NCI-H2107 (cell line): Measurements from ENCODE around the gene MXI1.

ENCODE experiments used
- DNase-seq: peaks from one replicate; lab custom pipeline; 2025; lab: John Stamatoyannopoulos, UW

The MXI1 gene

DNA sequence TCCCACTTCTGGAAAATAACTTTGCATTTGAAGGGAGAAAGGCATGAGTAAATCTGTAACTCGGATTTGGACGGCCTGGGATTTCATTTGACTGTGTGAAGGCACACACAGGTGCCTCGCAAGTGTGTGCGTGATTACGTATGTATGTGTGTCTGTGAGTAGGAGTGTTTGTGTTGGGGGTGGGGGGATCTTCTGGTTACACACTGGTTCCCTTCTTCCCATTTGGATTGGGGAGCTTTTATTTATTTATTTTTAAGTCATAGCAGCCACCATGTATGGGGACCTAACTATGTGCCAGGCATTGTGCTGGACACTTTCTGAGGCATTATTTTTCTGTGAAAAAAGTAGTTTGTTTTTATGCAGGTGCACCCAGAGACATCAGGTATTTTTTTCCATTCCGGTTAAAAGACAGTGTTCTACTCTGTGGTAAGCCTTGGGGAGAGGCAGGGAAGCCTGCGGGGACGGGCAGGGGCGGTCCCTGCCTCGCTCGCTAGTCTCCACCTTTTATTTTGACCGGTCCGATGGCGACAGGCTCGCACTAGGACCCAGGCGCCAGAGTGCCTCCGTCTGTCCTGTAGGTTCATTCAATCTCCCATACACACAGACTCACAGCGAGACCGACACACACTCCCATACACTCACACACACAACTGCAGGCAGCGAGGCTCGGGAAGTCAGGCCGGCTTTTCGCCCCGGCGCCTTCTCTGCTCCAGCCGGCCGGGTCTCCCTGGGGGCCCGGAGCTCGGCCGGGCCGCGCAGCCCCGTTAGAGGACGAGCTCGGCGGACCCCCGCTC is at the start of gene MXI1:
TSS of gene MXI1 (plus strand) at position 595 of the 794 bp plus-strand sequence. CDS start 204 bp downstream, outside the sequence.
- no peak for DNase-seq

DNA sequence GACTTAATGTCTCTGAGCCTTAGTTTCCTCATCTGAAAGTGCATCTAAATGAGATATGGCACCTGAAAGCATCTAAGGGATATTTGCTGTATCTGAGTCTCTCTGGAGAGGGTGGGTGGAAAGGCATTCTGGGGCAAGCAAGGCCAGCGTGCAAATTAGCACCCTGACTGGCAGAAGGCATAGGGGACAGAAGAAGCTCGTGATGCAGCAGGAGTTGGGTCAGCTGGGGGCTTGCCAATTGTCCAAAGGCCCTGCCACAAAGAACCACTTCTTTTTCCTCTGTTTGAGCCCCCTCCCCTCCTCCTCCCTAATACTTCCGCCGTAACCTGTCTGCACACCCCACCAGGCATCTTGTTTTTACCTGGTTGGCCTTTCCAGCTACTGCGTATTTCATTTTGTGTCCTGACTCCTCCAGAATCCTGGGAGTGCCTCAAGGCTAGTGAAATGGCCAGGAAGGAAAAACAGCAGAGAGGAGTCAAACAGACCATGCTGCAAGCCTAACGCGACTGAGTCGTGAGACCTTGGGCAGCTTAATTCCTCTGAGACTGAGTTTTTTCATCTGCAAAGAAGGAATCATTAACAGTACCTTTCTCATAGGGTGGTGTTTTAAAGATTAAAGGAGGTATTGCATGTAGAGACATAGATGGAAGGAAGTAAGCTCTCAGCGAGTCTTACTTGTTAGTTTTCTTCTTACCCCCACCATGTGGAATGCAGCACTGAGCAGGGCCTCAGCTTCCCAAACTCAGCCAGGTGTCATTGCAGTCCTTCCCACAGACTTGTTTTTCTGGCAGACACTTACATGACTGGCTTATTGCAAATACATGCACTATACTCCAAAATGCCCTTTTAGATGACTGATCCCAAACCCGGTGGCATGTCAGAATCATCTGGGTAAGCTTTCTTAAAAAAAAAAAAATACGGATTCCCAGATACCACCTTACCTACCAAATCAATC is 49.1 kb upstream of the MXI1 start:
- no peak for DNase-seq

DNA sequence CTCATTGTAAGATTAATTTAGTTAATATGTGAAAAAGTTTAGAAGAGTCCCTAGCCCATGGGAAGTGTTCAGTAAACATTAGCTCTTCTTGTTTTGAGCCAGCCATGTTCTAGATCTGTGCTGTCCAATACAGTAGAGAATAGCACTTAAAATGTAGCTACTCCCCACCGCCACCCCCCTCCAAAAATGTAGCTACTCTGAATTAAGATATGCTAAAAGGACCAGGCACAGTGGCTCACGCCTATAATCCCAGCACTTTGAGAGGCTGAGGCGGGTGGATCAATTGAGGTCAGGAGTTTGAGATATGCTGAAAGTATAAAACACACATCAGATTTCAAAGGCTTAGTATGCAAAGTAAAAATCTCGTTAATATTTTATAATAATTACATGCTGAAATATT is 47.3 kb upstream of the MXI1 start:
- DNase-seq = no peak

DNA sequence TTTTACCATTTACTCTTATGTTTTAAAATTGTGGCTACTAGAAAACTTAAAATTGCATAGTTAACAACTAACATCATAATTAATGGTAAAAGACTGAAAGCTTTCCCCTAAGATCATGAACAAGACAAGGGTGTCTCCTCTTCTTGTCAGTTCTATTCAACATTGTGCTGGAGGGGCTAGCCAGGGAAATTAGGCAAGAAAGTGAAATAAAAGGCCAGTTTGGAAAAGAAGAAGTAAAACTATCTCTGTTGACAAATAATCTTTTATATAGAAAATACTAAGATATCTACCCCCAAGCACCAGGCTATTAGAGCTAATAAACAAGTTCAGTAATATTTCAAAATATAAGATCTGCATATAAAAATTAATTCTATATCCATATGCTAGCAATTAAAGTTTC is 46.9 kb upstream of the MXI1 start:
- DNase-seq = no peak

DNA sequence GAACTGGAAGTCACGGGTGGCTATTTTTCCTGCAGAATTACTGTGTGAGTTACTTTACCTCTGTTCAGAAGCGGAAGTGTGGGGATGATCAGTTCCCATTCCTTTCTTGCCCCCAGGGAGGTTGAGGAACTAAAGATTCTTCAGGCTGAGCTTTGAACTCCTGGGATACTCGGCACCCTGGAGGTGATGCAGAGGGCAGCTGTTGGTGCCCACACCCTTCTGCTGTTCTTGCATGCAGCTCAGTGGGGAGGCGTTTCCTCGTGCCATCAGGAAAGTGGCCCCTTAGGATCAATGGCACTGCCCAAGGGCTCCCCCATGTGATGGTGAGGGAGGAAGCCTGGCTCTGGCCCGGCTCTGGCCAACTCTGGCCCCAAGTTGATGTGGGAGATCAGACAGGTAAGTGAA is 44.7 kb upstream of the MXI1 start:
- no peak for DNase-seq

DNA sequence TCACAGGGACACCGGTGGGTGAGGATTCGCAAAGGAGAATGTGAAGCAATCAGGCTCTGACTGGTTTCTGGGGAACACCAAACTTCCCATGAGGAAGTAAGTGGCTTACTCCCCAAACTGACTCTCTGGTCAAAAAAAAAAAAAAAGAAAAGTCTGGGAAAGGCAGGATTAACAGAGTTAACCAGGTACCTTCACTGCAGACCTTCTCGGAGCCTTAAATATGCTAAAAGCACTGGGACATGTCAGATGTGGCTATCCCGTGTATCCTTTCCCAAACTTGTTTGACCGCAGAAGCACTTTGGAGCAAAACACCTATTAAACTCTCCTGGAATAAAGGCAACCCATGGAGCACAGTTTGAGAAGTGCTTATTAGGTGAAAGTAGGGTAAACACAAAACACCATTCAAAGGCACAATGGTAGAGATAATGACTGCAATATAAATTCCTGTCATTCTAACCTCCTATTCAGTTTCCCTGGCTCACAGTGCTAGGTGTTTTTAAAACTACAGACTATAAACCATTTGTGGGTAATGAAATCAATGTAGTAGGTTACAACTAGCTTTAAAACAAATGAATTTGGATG is 44.1 kb upstream of the MXI1 start:
- DNase-seq = peak; percentile 3

DNA sequence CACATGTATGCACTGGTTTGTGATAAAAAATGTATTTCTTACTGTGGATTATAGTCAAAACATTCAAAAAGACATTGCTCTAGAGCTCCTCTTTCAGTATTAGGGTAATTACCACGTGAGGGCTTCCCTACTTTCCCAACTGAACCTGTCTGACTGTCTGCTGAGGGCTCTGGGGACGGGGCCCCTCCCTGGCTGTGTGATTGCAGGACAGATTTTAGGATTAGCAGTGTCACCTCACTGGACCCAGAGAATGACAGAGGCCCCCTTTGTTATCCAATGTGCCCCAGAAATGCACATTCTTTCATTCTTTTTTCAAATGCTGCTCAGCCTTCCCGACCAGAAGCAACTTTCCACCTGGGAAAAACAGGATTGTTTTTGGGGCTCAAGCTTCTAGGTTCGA is 43.6 kb upstream of the MXI1 start:
- DNase-seq = no peak

DNA sequence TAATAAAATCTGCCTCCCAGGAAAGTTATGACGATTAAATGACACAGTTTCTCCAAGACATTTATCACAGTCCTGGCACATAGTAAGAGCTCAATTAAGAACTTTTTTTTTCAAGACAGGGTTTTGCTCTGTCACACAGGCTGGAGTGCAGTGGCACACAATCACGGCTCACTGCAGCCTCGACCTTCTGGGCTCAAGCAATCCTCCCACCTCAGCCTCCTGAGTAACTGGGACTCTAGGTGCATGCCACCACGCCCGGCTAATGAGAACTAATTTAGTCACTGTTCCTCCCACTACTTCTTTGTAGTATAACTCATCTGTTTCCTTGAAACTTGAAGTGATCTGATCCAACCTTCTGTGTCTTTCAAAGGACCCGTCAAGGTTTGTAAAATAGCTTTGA is 42.2 kb upstream of the MXI1 start:
- DNase-seq = no peak

DNA sequence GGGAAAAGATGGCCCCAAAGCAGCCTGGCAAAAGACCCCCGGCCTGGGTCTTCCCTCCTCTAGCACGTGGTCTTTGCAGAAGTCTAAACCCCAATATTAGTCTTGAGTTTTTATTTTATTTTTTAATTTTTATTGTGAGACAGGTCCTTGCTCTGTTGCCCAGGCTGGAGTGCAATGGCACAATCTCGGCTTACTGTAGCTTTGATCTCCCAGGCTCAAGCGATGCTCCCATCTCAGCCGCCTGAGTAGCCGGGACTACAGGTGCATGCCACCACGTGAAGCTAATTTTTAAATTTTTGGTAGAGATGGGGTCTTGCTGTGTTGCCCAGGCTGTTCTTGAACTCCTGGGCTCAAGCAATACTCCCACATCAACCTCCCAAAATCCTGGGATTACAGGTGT is 40.3 kb upstream of the MXI1 start:
- DNase-seq = no peak

DNA sequence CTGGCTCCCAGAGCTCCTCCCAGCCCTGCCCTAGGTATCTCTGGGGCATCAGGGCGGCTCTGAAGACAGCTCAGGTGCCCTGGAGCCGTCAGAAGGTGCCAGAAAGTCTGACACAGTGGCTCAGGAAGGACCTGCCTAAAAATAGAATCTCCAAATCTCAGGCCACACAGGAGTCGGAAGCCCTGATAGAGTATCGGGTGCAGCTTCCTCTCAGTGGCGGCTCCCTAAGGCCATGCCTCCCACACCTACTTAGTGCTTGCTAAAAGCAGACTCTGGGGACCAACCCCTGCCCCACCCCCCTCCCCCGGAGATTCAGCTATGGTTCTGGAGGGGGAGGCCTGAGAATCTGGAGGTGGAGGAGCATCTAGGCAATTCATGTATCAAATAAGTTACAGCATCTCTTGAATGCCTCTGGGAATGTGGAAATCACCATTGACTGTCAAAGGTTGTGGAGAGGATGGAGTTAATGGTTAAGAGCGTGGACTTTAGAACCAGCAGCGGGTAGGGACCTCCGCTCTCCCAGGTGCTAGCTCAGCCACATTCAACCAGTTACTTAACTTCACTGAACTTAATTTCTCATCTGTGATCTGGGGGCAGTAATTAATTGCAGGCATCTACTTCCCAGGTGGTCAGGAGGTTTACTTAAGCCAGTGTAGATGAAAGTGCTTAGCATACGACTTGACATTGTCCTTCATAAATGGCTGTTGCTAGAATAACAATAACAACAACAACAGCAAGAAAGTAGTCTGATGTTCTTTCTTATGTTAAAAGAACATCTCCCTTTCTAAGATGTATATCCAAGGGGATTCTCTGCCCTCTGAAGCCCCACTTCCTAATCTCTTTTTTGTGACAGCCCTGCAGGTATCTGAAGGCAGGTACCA is 38.6 kb upstream of the MXI1 start:
- no peak for DNase-seq

DNA sequence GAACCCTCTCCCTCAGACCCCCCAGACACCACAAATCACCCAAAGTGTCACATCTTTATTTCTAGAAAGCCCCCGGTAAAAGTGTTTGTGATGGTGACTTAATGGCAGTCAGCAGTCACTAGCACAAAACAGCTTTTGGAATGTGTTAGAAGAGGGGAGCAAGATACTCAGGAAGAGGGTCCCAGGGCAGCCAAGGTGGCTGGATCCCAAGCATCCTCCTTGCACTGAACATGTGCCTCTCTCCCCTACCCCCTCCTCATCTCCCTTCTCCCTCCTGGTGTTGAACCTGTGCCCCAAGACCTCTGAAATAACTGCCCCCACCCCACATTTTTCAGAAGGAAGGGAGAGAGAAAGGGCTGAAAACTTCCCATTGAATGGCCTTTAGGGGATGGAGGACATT is 37.8 kb upstream of the MXI1 start:
- DNase-seq = no peak

DNA sequence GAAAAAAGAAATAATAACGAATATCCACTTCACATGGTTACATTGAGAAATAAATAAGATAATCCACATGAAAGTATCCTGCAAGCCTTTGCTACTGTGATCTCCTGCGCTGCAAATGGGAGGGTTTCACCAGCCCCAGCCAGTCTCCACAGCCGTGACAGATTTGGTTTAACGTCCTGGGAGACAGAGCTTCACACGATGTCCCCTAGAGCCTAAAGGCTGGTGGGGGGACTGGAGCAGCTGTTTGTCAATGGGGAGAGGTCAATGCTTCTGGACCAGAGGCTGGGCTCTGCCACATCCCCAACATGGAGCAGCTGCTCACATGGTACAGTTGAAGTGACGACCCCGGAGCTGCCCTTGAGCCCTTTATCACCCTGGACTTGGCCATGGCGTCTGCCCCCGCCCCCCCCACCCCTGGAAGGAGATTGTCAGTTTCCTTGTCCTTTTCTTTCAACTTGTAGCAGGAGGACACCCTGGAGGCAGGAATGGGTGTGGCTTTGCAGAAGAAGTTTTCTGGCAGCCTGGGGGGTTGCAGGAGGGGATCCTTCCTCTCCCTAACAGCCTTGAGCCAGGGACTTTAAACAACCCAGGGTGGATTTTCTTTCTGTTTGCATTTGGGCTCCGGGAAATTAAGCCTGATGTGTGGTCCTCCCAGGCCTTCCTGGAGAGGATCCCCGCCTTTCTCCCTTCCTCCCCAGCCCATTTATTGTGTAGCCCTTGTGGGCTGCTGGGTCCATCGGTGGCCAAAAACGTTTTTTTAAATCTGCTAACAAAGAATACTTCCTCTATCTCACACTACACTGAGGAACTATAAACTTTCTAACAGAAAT is 37.0 kb upstream of the MXI1 start:
- no peak for DNase-seq

DNA sequence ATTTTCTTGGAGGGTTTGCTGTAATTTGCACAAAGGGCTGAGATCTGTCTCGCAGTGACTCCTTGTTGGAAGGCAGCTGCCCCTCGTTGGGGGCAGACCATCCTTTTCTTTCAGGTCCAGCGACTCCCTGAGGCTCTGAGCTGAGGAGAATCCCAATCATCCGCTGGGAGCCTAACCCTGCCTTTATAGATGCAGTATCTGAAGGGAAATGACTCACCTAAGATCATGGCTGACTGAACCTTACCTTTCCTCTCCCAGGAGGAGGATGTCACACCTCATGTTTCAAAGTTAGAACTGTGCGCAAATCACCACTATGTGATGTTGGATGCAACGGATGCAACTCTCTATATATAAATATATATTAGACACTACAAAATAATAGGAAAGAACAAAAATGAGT is 36.4 kb upstream of the MXI1 start:
- DNase-seq = no peak

DNA sequence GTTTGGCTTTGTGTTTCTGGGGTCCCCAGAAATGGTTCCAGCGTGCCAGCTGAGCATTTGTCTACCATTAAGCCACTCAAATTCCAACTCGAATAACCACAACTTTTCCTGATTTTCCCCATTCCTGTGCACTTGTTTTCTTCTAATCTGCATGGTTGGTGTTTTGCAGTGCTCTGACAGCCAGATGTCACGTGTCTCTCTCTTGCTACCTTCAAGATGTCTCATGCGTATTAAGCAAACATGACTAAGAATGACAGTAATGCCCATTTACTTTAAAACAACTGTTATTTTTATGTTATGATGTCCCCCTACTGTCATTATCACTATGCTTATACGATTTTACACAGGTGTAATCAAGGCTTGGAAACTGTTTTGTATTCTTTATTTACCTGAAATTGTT is 35.2 kb upstream of the MXI1 start:
- DNase-seq = no peak

DNA sequence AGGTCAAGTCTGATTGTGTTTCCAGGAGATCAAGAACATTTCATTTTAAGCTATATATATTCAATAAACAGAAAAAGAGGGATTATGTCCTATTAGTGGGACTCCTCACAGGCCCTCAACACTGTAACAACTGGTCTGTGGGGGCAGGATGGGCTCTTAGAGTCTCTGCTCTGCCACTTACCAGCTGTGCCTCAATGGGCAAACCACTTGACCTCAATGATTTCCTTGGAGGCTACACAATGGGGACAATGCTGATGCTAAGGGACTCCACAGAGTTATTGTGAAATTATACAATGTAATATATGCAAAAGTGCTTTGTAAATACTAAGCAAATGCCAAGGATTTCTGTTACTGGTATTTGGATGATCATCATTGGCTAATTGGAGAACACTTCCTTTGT is 33.2 kb upstream of the MXI1 start:
- no peak for DNase-seq

DNA sequence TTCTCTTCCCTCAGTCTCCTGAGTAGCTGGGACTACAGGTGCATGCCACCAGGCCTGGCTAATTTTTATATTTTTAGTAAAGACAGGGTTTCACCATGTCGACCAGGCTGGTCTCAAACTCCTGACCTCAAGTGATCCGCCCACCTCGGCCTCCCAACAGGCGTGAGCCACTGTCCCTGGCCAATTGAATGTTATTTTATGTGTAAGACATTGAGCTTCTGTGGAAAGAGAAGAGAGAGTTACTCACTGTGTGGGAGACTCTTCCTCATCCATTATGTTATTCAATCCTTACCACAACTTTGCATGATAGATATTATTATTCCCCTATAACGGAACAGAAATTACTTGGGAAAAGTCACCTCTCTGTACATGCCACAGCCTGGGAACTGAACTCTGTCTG is 32.6 kb upstream of the MXI1 start:
- DNase-seq = no peak

DNA sequence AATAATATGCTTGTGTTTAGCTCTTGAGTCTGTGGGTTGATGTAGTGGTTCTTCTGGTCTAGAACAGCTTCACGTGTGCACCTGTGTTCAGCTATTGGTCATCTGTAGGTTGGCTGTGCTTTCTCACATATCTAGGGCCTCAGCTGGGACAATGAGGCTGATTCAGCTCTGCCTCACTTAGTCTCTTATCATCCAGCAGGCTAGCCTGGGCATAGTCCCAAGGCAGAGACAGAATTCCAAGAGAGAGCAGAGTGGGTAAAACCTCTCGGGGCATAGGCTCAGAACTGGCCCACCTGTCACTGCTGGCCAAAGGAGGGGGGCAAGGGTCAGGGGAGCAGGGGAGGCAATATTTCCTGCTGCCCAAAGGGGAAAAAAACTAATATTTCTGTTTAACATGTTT is 32.0 kb upstream of the MXI1 start:
- DNase-seq = no peak

DNA sequence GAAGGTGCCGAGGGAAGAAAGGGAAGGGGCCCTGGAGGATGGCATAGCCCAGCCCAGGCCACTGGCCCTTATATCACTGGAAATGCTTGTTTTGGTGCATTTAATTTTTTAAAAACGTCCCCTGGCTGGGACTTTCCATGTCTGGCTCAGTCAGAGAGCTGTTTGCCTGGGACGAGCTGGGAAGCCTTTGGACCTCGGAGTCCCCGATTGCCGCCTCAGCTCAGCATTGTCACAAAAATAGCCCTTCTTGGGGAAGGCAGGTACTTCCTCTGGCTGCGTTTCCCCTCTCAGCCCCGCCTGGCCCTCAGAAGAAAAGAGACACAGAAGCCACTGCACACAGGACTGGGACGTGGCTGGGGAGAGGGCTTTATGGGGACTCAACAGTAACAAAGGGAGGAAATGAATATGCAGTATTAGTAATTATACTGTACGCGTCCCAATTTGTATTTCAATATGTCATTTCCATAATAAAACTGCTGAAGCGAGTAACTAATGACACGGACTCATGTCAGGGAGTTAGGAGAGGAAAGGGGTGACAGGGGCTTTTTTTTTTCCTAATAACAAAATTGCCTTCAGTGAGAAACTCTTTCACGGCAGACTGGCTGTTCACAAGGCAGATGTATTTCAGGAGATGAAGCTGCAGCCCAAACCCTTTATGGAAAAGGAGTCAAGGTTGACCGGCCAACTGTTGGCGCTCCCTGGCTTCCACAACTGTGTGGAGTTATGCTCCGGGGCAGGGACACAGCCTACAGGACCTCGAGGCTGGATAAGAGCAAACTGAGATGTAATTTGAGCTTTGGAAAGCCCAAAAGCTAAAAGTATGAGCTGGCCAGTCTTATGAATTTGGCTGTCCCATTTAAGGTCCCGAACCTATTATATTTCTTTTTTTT is 31.0 kb upstream of the MXI1 start:
- no peak for DNase-seq

DNA sequence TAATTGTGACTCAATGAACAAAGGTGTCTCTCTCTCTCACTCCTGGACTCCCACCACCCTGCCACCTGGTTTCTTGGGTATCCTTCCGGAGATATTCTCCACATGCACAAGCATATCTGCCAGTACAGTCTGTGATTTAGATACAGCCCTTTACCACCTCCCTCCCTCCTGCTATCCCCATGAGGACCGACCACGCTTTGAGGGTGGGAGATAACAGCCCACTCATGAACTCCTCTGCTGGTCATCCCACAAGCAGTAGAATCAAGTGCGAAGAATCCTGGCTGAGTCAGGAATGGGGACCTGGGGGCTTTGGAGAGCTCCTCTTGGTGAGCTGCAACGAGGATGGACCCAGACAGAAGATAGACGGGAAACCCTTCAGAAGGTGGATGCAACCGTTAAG is 28.2 kb upstream of the MXI1 start:
- no peak for DNase-seq

DNA sequence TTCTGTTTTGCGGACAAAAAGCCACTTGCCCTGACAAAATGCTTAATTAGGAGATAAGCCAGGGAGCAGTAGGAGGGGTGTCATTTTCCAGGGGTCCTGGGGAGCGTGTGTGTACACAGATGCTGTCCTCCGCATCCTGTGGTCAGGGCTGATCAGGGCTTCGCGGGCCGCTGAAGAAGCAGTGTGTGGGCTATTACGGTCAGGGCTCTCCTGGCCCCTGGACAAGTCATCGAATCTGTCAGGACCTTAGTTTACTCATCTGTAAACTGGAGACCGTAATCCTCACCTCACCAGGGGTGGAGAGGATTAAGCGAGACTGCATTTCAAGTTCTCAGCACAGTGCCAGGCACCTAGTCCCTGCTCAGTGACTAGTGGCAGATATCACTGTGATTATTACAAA is 26.0 kb upstream of the MXI1 start:
- no peak for DNase-seq
